Stimulated activated CD4-positive, alpha-beta T cell treated with anti-CD3 and anti-CD28 coated beads, Interleukin-1b, Interleukin-23, amount 100 ng/mL, for 48 hours (primary cell): Measurements from ENCODE around the gene PLA2G2F.

ENCODE experiments used
- DNase-seq: peaks from one replicate; pipeline ENCODE4 v3.0.0-alpha.2; 2020

Gene PLA2G2F

DNA sequence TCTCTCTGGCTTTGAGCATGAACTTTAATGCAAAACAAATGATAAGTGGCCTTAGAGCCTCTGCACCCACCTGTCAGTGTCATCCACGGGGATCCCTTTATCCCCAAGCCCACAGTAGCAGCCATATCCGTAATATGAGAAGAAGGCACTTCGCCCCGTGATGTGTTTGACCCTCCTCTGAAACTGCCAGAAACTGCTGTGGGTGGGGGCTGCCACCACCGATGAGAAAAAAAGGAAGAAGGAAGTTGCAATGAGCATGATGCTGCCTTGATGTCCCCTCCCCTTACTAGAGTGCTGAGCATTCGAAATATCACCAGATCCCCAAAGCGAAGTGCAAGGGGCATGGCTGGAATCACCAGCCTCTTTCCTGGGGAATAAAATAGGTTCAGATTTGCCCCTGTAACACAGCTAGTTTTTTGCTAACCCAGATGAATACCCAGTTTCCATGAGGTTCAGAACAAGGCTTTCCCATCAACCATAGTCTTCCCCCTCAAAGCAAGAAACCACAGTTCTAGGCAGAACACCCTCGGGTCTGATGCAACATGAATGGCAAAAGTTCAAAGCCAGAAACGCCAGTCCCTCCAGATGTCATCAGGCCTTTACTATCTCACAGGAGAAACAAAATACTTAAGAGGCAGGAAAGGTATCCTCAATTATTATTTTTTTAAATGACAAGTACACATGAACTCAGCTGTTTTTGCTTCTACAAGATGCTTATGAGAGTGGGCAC lies 36.0 kb downstream of the PLA2G2F start:
- no peak for DNase-seq

- DNase-seq = no peak
These were observed 39.7 kb downstream of the PLA2G2F start for GRCh38 chr1:20178634-20179370.

GRCh38 chr1:20179371-20180128 lies 40.4 kb downstream of the PLA2G2F start:
- DNase-seq = no peak

DNA sequence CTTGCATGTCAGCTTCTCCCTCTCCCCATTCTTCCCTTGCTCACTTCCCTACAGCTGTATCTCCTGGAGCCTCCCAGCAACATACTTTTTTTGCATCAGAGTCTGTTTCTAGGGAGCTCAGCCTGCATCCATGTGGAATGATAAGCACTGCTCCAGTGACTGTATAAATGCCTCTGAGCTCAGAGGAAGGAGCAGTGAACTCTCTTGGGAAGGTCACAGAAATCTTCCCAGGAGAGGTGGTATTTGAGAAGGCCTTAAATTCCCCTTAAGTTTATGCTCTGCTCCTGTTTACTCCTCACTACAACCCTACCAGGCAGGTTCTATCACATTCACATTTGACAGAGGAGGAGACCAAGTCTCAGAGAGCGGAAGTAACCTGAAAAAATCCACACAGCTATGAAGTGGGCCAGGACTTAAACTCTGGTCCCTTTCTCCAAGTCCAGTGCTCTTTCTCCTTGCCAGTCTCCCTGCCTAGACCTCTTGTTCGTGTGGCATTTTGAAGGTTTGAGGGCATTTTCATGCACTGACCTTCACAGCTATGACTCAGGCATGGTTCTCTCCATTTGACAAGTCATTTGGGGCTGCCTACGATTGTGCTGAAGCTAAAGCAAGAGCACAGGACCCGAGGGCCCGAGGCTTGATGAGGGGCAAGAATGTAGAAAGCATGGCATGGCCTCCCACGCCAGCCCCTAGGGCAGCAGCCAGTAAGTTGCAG lies 41.2 kb downstream of the PLA2G2F start:
- DNase-seq = no peak

GRCh38 chr1:20180844-20181207 lies 41.7 kb downstream of the PLA2G2F start:
- no peak for DNase-seq

DNA sequence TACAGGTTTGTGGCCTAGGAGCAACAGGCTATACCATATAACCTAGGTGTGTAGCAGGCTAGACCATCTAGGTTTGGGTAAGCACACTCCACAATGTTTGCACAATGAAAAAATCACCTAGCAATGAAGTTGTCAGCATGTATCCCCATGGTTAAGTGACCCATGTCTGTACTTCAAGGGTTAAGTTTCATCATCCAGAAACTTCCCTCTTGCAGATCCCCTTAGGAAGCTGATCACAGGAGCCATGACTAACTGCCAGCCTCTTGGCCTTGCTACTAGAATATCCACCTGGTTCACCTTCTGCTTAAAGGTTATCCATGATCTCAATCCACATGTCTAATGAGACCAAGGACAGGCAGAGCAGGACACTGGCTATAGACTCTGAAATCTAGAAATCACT lies 43.3 kb downstream of the PLA2G2F start:
- DNase-seq = no peak

DNA sequence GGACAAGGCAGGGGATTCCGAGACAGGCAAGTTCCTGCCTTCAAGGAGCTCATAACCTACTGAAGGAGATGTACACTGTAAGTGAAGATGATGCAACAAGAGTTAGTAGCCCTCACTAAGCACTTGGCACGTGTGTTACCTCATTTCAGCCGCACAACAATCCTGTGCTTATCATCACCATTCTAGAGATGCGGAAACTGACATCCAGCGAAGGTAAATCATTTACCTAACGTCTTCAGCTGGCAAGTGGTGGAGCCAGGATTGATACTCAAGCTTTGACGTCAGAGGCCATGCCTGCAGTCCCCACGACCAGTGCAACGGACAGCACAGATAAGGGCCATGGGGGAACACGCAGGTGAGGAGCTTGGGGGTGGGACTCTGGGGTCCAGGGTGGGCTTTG lies 43.9 kb downstream of the PLA2G2F start:
- DNase-seq = no peak

DNA sequence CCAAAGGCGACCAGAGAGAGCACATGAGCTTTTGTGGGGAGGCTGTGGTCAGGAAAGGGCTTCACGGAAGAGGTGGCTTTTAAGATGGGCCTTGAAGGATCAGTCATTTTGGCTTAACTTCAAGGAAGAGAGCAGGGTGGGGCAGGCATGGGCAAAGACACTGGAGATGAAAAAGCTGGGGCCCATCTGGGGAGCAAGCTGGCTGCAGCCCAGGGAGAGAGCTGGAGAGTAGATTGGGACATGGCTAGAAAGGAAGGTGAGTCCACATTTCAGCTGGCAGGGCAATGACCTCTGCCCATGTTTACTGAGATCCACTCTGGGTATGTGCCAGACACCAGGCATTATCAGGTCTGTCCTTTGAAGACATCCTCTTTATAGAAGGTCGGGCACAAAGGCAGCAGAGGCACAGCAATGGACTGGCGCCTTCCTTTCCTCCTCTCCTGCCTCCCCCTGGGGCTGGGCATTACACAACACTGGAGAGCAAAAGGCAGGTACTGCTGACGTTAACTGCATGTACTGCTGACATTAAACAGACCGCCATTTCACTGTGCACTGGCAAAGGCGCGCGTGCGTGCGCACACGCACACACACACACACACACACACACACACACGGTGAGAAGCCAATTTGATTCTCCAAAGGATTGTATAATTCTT lies 44.6 kb downstream of the PLA2G2F start:
- DNase-seq = no peak

GRCh38 chr1:20184481-20184900 lies 45.4 kb downstream of the PLA2G2F start:
- DNase-seq = no peak

GRCh38 chr1:20184997-20185833 lies 46.1 kb downstream of the PLA2G2F start:
- peak; percentile 70 for DNase-seq

- DNase-seq = peak; percentile 76
These were observed 47.0 kb downstream of the PLA2G2F start, which contains the start of the genes PLA2G2C and UBXN10 for GRCh38 chr1:20185834-20186782. PLA2G2C (minus strand) TSS chr1:20186518; CDS start chr1:20177363, 9,155 bp downstream. UBXN10 (plus strand) TSS chr1:20186096; CDS start chr1:20190562, 4,466 bp downstream.

DNA sequence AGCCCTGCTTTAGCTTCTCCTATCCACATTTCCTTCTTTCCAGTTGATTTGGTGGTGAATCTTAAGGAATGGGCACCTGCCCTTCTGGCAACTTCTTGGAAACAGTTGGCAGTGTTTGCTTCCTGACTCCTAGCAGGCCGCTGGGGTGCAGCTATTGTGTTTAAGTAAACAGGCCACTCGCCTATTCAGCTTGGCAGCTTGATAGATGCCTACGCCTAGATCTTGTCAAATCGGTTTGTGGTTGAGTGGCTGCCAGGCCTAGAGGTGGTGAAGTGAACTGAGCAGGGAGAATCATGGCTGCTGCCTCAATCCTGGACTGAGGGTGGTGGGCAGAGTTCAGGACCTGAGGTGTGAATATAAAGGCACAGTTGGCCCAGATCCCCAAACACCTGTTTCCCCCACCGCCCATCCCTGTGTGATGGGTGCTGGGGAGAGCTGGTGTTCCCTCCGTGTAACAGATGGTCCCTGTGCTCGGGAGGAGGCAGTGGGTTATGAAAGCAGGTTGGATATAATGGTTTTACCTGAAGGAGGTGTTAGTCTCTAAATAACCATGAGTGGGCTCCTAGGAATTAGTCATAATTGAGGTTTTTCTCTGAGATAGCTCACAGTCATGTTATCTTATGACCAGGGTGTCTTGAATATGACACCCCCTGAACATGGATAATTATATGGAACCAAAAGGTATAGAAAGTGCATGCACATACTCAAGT lies 48.1 kb downstream of the PLA2G2F start:
- peak; percentile 60 for DNase-seq

DNA sequence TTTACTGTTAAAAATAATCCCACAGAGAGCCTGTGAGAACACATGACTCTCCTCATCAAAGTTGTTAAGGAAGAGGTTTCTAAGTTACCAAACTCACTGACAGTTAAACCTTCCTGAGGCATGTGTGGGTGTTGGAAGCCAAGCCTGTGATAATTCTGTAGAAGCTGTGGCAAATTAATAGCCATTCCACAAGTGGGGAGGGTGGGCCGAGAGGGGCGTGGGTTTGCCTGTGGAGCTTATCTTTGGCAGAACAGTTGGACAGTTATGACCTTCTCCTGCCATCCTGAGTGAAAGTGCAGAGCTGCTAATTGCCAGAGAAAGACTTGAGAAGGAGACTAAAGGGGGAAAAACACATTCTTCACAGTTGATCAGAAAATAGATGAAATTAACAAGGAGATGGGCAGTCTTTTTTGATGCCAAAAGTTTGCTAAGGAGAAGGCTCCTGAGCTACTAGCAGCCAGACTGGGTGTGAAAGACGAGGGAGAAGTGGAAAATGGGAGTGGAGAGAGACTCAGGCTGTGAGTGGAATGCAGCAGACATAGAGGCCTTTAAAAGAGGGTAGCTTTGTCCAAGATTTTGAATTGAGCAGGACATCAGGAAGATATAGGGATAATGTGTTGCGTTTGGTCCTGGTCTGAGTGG lies 48.8 kb downstream of the PLA2G2F start:
- DNase-seq = no peak

DNA sequence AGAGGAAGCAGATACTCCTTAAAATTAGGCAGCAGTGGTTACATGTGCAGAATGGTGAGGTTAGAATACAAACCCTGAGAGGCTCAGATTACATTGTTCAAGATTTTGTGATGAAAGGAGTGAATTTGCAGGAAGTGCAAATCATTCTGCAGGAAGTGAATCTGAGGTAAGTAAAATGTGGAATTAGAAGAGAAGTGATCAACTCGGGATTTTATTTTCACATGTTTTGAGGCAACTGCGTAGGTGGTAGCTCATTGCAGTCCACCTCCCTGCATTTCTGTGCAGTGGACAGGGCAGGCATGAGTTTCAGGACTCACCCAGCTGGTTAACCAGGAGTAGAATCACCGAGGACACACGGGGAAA lies 49.3 kb downstream of the PLA2G2F start:
- no peak for DNase-seq

- no peak for DNase-seq
These were observed 50.5 kb downstream of the PLA2G2F start for GRCh38 chr1:20189664-20190063.

GRCh38 chr1:20190256-20191160 lies 51.4 kb downstream of the PLA2G2F start:
- no peak for DNase-seq

GRCh38 chr1:20191266-20191825 lies 52.2 kb downstream of the PLA2G2F start:
- no peak for DNase-seq

GRCh38 chr1:20192364-20192763 lies 53.2 kb downstream of the PLA2G2F start:
- DNase-seq = no peak
